Nephron (organoid): ENCODE measurements around the gene SETD1B.

Experiments
- H3K27ac Mint-ChIP-seq, 3 experiments: 2 replicates each; pipeline ENCODE4 v1.8.0; 2020; ENCODE audit warnings: mixed read lengths in 3 of 3, mild to moderate bottlenecking in 2 of 3, moderate library complexity in 1 of 3
- H3K27me3 Mint-ChIP-seq: 2 replicates; pipeline ENCODE4 v1.8.0; 2021; ENCODE audit warnings: low read depth, mild to moderate bottlenecking, moderate library complexity, mixed read lengths
- H3K36me3 Mint-ChIP-seq: 2 replicates; pipeline ENCODE4 v1.8.0; 2020; ENCODE audit warnings: low read depth, mixed read lengths
- H3K4me1 Mint-ChIP-seq: 2 replicates; pipeline ENCODE4 v1.8.0; 2020; ENCODE audit warnings: mixed read lengths
- H3K4me3 Mint-ChIP-seq, 3 experiments: 2 replicates each; pipeline ENCODE4 v1.8.0; 2020; ENCODE audit warnings: mild to moderate bottlenecking in 3 of 3, mixed read lengths in 3 of 3, moderate library complexity in 2 of 3
- H3K9me3 Mint-ChIP-seq: 2 replicates; pipeline ENCODE4 v1.8.0; 2020; ENCODE audit warnings: mixed read lengths
- TF ChIP-seq, protein P1 (sequence below), 3 experiments: fragments of 200-600 bp; sonication (generic); IDR thresholded peaks; one replicate each; pipeline ENCODE4 v1.5.0; 2021; ENCODE audit warnings: antibody characterized with exemption in 3 of 3; ENCODE audit not compliant: unreplicated experiment in 3 of 3

SETD1B gene

DNA sequence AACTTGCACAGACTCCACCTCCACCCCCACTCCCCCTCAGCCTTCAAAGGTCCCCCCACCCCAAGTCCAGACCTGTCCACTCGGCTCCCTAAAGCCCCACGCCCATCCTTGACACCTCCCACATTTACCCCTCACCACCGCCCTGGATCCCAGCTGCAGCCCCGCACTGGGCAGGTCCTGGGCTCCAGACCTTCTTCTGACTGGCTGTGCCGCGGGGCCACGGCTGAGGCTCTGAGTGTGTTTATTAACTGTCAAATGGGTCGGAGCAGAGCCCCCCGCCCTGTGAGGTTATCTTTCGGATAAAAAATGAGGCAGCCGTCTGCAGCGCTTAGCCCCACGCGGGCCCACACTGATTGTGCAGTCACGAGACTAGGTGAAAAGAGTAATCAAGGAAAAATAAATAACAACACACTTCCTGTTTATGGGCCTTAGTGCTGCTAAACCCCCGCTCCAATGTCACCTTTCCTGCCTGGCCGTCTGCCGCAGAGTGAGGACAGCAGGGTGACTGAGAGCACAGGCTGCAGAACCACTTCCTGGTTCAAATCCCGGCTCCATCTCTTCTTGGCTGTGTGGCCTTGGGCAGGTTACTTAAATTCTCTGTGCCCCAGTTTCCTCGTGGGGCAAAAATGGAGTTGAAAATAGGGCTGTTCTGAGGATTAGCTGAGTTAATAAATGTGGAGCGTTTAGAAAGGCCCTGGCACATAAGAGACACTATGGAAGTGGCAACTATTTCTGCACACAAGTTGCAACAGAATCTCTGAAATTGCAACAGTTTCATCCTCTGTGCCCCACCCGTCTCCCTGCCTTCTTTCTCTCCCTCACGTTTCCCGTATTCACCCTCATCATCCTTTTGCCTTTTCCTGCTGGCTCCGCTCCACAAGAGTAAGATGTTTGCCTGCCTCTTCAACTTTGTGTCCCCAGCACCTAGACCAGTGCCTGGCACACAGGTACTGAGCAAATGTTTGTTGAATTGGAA, 9.4 kb downstream of the SETD1B start:
- Mint-ChIP-seq H3K4me1 (peaks cover 23% of the 10 kb centered on the region), H3K36me3 (peaks cover 43% of the 10 kb centered on the region), H3K9me3 (no peaks in the 10 kb centered on the region), H3K4me3 (peak overlapping the region; percentile 86 to 89 (median 87)), H3K27me3 (no peaks in the 10 kb centered on the region), H3K27ac (peak overlapping the region in 2 of 3 experiments; percentile 52 to 60)
- TF ChIP-seq, protein P1, sequence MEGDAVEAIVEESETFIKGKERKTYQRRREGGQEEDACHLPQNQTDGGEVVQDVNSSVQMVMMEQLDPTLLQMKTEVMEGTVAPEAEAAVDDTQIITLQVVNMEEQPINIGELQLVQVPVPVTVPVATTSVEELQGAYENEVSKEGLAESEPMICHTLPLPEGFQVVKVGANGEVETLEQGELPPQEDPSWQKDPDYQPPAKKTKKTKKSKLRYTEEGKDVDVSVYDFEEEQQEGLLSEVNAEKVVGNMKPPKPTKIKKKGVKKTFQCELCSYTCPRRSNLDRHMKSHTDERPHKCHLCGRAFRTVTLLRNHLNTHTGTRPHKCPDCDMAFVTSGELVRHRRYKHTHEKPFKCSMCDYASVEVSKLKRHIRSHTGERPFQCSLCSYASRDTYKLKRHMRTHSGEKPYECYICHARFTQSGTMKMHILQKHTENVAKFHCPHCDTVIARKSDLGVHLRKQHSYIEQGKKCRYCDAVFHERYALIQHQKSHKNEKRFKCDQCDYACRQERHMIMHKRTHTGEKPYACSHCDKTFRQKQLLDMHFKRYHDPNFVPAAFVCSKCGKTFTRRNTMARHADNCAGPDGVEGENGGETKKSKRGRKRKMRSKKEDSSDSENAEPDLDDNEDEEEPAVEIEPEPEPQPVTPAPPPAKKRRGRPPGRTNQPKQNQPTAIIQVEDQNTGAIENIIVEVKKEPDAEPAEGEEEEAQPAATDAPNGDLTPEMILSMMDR (IDR thresholded peaks at IDR 0.05; ENCODE audit: unreplicated experiment in 3 of 3): no peak

DNA sequence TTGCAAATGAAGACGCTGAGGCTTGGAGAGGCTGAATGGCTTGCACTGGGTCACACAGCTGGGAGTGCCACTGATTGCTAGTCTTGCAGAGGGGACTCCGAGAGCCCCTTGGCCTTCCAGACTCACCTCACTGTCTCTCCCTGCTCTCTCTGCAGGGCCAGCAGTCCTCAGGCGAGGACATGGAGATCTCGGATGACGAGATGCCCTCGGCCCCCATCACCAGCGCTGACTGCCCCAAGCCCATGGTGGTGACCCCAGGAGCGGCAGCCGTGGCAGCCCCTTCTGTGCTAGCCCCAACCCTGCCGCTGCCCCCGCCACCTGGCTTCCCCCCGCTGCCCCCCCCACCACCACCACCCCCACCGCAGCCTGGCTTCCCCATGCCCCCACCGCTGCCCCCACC, 10.1 kb downstream of the SETD1B start:
- H3K27ac Mint-ChIP-seq: no peak overlapping the region
- TF ChIP-seq, protein P1 (IDR thresholded peaks at IDR 0.05; ENCODE audit: unreplicated experiment in 3 of 3): no peak
- H3K9me3 Mint-ChIP-seq: no peaks in the 10 kb centered on the region
- H3K36me3 Mint-ChIP-seq: peaks cover 40% of the 10 kb centered on the region
- peaks cover 23% of the 10 kb centered on the region for H3K4me1 Mint-ChIP-seq
- peak overlapping the region in 1 of 3 experiments; percentile 86 for H3K4me3 Mint-ChIP-seq
- H3K27me3 Mint-ChIP-seq: no peaks in the 10 kb centered on the region

DNA sequence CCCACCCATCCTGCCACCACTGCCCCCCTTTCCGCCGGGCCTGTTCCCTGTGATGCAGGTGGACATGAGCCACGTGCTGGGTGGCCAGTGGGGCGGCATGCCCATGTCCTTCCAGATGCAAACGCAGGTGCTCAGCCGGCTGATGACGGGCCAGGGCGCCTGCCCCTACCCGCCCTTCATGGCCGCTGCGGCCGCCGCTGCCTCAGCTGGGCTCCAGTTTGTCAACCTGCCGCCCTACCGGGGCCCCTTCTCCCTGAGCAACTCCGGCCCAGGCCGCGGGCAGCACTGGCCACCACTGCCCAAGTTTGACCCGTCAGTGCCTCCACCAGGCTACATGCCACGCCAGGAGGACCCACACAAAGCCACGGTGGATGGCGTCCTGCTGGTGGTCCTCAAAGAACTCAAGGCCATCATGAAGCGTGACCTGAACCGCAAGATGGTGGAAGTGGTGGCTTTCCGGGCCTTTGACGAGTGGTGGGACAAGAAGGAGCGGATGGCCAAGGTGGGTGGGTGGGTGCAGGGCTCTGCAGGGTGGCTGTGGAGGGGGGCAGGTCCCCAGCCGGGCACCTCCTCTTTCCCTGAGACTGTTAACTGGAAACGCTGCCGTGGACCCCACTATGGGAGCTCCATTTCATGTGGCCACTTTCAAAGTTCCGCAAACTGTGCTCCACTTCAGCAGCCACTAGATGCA, 10.8 kb downstream of the SETD1B start:
- Mint-ChIP-seq H3K36me3 (peaks cover 39% of the 10 kb centered on the region), H3K27me3 (no peaks in the 10 kb centered on the region), H3K4me3 (no peak overlapping the region), H3K4me1 (peaks cover 23% of the 10 kb centered on the region), H3K27ac (no peak overlapping the region), H3K9me3 (no peaks in the 10 kb centered on the region)
- TF ChIP-seq, protein P1 (IDR thresholded peaks at IDR 0.05; ENCODE audit: unreplicated experiment in 3 of 3): no peak

DNA sequence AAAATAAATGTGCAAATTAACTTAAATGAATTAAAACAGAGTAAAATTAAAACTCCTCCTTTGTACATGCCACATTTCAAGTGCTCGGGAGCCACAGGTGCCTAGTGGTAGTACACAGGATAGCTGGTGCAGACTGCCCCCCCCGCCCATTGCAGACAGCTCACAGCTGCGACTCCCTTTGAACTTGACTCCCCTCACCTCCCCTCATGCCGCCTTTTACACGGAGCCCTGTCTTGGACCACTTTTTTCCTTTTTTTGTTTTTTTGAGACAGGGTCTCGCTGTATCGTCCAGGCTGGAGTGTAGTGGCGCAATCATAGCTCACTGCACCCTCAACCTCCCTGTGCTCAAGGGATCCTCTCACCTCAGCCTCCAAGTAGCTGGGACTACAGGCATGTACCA, 11.5 kb downstream of the SETD1B start:
- Mint-ChIP-seq H3K9me3 (no peaks in the 10 kb centered on the region), H3K4me1 (peaks cover 23% of the 10 kb centered on the region), H3K27me3 (no peaks in the 10 kb centered on the region), H3K27ac (no peak overlapping the region), H3K36me3 (peaks cover 37% of the 10 kb centered on the region), H3K4me3 (peak overlapping the region in 2 of 3 experiments; percentile 19 to 31)
- TF ChIP-seq, protein P1 (IDR thresholded peaks at IDR 0.05; ENCODE audit: unreplicated experiment in 3 of 3): no peak

DNA sequence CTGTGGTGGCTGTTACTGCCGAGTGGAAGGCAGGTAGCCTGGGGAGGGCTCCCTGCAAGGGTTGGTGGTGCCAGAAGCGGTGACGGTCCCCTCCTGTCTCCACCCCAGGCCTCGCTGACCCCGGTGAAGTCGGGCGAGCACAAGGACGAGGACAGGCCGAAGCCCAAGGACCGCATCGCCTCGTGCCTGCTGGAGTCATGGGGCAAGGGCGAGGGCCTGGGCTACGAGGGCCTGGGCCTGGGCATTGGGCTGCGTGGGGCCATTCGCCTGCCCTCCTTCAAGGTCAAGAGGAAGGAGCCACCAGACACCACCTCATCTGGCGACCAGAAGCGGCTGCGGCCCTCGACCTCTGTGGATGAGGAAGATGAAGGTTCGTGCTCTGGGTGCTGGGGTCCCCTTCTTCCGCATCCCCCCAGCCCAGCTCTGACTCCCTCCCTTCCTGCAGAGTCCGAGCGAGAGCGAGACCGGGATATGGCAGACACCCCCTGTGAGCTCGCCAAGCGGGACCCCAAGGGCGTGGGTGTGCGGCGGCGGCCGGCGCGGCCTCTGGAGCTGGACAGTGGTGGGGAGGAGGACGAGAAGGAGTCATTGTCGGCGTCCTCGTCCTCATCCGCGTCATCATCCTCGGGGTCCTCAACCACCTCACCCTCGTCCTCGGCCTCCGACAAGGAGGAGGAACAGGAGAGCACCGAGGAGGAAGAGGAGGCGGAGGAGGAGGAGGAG, 13.3 kb downstream of the SETD1B start:
- Mint-ChIP-seq H3K27me3 (no peaks in the 10 kb centered on the region), H3K36me3 (peaks cover 40% of the 10 kb centered on the region), H3K4me3 (no peak overlapping the region), H3K27ac (no peak overlapping the region), H3K9me3 (no peaks in the 10 kb centered on the region), H3K4me1 (peaks cover 16% of the 10 kb centered on the region)
- TF ChIP-seq, protein P1 (IDR thresholded peaks at IDR 0.05; ENCODE audit: unreplicated experiment in 3 of 3): no peak
